K562 (cell line): ENCODE data around the gene KATNB1. TPM values are rescaled to one million over a fixed set of nuclear protein-coding genes. Genes with fewer than 3 reads are reported as not detected.

Experiments used
- ARID4B ChIP-seq: sonication (generic); formaldehyde crosslinking; IDR thresholded peaks from 2 replicates; pipeline ENCODE4 v1.8.0; 2022; ENCODE audit warnings: mild to moderate bottlenecking, missing genetic modification reagents
- ARNT ChIP-seq, 2 experiments: fragments of 450-650 bp; IDR thresholded peaks; 2 replicates each; pipeline ENCODE4 v1.6.1; 2016; ENCODE audit warnings: mild to moderate bottlenecking in 1 of 2
- BCOR ChIP-seq: fragments of 450-650 bp; IDR thresholded peaks from 2 replicates; pipeline ENCODE4 v1.6.1; 2016
- FOXM1 ChIP-seq, 2 experiments: fragments of 450-650 bp in 1 of 2; sonication (generic) in 1 of 2; formaldehyde crosslinking in 1 of 2; IDR thresholded peaks; 2 replicates each; pipeline versions ENCODE4 v1.6.1 to v1.9.0; 2017 to 2022; ENCODE audit warnings: low read depth in 2 of 2, mild to moderate bottlenecking in 2 of 2, missing genetic modification reagents in 1 of 2, moderate library complexity in 1 of 2
- GATAD2B ChIP-seq: fragments of 450-650 bp; IDR thresholded peaks from 2 replicates; pipeline ENCODE4 v1.6.1; 2017; ENCODE audit warnings: mild to moderate bottlenecking, borderline replicate concordance
- HBP1 ChIP-seq: fragments of 450-650 bp; formaldehyde crosslinking; IDR thresholded peaks from 2 replicates; pipeline ENCODE4 v1.4.0; 2022; ENCODE audit warnings: missing genetic modification characterization
- HCFC1 ChIP-seq: IDR thresholded peaks from 2 replicates; pipeline ENCODE4 v1.6.1; 2012; ENCODE audit warnings: low read depth, low read length, improper control_type of control experiment
- HLTF ChIP-seq: fragments of 450-650 bp; IDR thresholded peaks from 2 replicates; pipeline ENCODE4 v1.6.1; 2016
- HNRNPH1 ChIP-seq: fragments of 200-400 bp; formaldehyde crosslinking; optimal IDR thresholded peaks from 2 replicates; pipeline ENCODE3; 2017; ENCODE audit warnings: low read depth, mild to moderate bottlenecking, low read length, moderate library complexity
- MCM3 ChIP-seq: fragments of 450-650 bp; IDR thresholded peaks from 2 replicates; pipeline ENCODE4 v1.6.1; 2016
- NCOA4 ChIP-seq: fragments of 450-650 bp; IDR thresholded peaks from 2 replicates; pipeline ENCODE4 v1.6.1; 2018; ENCODE audit warnings: mild to moderate bottlenecking; ENCODE audit not compliant: partially characterized antibody
- NR2F6 ChIP-seq: fragments of 450-650 bp; formaldehyde crosslinking; IDR thresholded peaks from 2 replicates; pipeline ENCODE4 v1.4.0; 2020; ENCODE audit warnings: mild to moderate bottlenecking
- NR4A1 ChIP-seq, 2 experiments: fragments of 250-450 bp in 1 of 2; fragments of 450-650 bp in 1 of 2; sonication (Bioruptor Pico) in 1 of 2; IDR thresholded peaks; 2 replicates each; pipeline versions ENCODE4 v1.4.0 to v1.6.1; 2016 to 2020; ENCODE audit warnings: mild to moderate bottlenecking in 2 of 2, missing compliant biosample characterization in 1 of 2, missing genetic modification characterization in 1 of 2, moderate library complexity in 1 of 2
- SREBF1 ChIP-seq: fragments of 150-350 bp; IDR thresholded peaks from 2 replicates; pipeline ENCODE4 v1.6.1; 2014; ENCODE audit warnings: antibody characterized with exemption, low read depth, low read length, borderline replicate concordance
- THRA ChIP-seq: fragments of 450-650 bp; IDR thresholded peaks from 2 replicates; pipeline ENCODE4 v1.6.1; 2017; ENCODE audit warnings: mild to moderate bottlenecking, moderate library complexity
- TSC22D4 ChIP-seq: fragments of 450-650 bp; IDR thresholded peaks from 2 replicates; pipeline ENCODE4 v1.6.1; 2016; ENCODE audit warnings: missing genetic modification characterization, missing biosample characterization, control low read depth
- ZNF609 ChIP-seq: sonication (generic); formaldehyde crosslinking; IDR thresholded peaks from 2 replicates; pipeline ENCODE4 v1.8.1; 2023; ENCODE audit warnings: missing genetic modification reagents, mild to moderate bottlenecking, borderline replicate concordance
- polyA plus RNA-seq, 8 experiments: library from polyadenylated mRNA; depleted of rRNA in 4 of 8; stranded (reverse) in 5 of 8; unstranded in 3 of 8; fragments of >200 nt; fragmentation: Nextera tagmentation in 2 of 8; fragmentation: Illumina TruSeq in 1 of 8; extraction: Ambion mirVana in 2 of 8; extraction: Trizol in 1 of 8; gene quantifications; 2 replicates each; pipeline versions ENCODE4 v1.2.1 to v1.2.3, GENCODE V29; 2011 to 2014; ENCODE audit warnings: inconsistent platforms in 1 of 8, missing spikeins in 1 of 8
- total RNA-seq, 7 experiments: library from RNA; depleted of rRNA in 6 of 7; stranded (reverse); fragments of >200 nt in 6 of 7; fragmentation: Illumina TruSeq in 2 of 7; extraction: Trizol in 2 of 7; gene quantifications; 2 replicates each; pipeline versions ENCODE4 v1.2.1 to v1.2.3, GENCODE V29; 2011 to 2021; ENCODE audit warnings: low replicate concordance in 1 of 7

The KATNB1 gene
- total and polyA plus RNA-seq, 9 of the 15 experiments (the other 6 are each of a cell fraction or from before 2014, with no cell fraction given) = 1.2 to 52.6 (median 21.9) TPM

- no peak for TF ChIP-seq ARID4B
- TF ChIP-seq HCFC1 = 0 out of 2 replicates have a peak, but pooled peaks have one; percentile 13
- TF ChIP-seq FOXM1 (IDR thresholded peaks at IDR 0.05; ENCODE audit: low read depth) = no peak
- no peak for TF ChIP-seq FOXM1 (CRISPR knock-in tag; IDR thresholded peaks at IDR 0.05; ENCODE audit: low read depth)
- no peak for TF ChIP-seq HBP1 (CRISPR knock-in tag)
- TF ChIP-seq HNRNPH1 = no peak
- TF ChIP-seq HLTF = no peak
- TF ChIP-seq THRA = no peak
- no peak for TF ChIP-seq TSC22D4 (tag)
- no peak for TF ChIP-seq ARNT (IDR thresholded peaks at IDR 0.05)
- TF ChIP-seq SREBF1 = no peak
- TF ChIP-seq GATAD2B = no peak
- no peak for TF ChIP-seq NR2F6 (CRISPR knock-in tag)
- no peak for TF ChIP-seq NCOA4
- no peak for TF ChIP-seq MCM3
- no peak for TF ChIP-seq ZNF609 (CRISPR knock-in tag)
- no peak for TF ChIP-seq BCOR
- TF ChIP-seq NR4A1 (CRISPR knock-in tag; IDR thresholded peaks at IDR 0.05) = no peak
- 0 out of 2 replicates have a peak, but pooled peaks have one; percentile 26 for TF ChIP-seq NR4A1 (tag; IDR thresholded peaks at IDR 0.05)
Measured at GRCh38 chr16:57686577-57686976, 49.0 kb upstream of the KATNB1 start (continued).
